Activated CD4-positive, alpha-beta T cell treated with anti-CD3 and anti-CD28 coated beads for 36 hours (primary cell): ENCODE data around the gene C1QL3. TPM values are rescaled to one million over a fixed set of nuclear protein-coding genes. Genes with fewer than 3 reads are reported as not detected.
A peak's percentile ranks its signal among the peaks of the same experiment; 100 is the strongest.

Experiments used
- ATAC-seq: fragments of 200-7000 bp; cut with Tn5 transposase; one replicate; pipeline ENCODE4 v1.10.0; 2021; ENCODE audit warnings: mild to moderate bottlenecking, moderate library complexity
- CTCF ChIA-PET: fragments of 350-600 bp; sonication (Branson Sonifier 250); formaldehyde crosslinking; loops from one replicate; lab custom pipeline; 2021; ENCODE audit warnings: antibody characterized with exemption; lab: Charles Lee
- POLR2A ChIA-PET: fragments of 350-600 bp; sonication (Branson Sonifier 250); formaldehyde crosslinking; loops from one replicate; lab custom pipeline; 2021; ENCODE audit warnings: antibody characterized with exemption, inconsistent platforms; lab: Charles Lee
- DNase-seq: peaks from one replicate; pipeline ENCODE4 v3.0.0-alpha.2; 2020
- H3K27ac Mint-ChIP-seq: one replicate; pipeline ENCODE4 v1.8.0; 2021; ENCODE audit warnings: mixed read lengths
- H3K27me3 Mint-ChIP-seq: one replicate; pipeline ENCODE4 v1.8.0; 2021; ENCODE audit warnings: mixed read lengths
- H3K36me3 Mint-ChIP-seq: one replicate; pipeline ENCODE4 v1.8.0; 2021; ENCODE audit warnings: low read depth, mixed read lengths
- H3K4me1 Mint-ChIP-seq: one replicate; pipeline ENCODE4 v1.8.0; 2021; ENCODE audit warnings: mixed read lengths
- H3K4me3 Mint-ChIP-seq: one replicate; pipeline ENCODE4 v1.8.0; 2021; ENCODE audit warnings: mild to moderate bottlenecking, moderate library complexity, mixed read lengths
- H3K9me3 Mint-ChIP-seq: one replicate; pipeline ENCODE4 v1.8.0; 2021; ENCODE audit warnings: low read depth, mixed read lengths
- intact Hi-C, 2 experiments: fragments of 100-400 bp; cut with DNase I in 1 of 2; cut with micrococcal nuclease in 1 of 2; formaldehyde crosslinking; loops; one replicate each; pipeline versions ENCODE4 v1.14.2 to v1.15.1; 2022 to 2024; cut with DNase I, micrococcal nuclease
- total RNA-seq, 2 experiments: library from RNA; stranded (reverse); gene quantifications; one replicate each; pipeline ENCODE4 v1.2.3, GENCODE V29; 2021

Gene C1QL3
- not detected for total RNA-seq

GRCh38 chr10:16521311-16522016 is at the start of gene C1QL3:
TSS of gene C1QL3 (minus strand) at chr10:16521879. CDS start at chr10:16521065, 814 bp downstream.
- POLR2A ChIA-PET: interaction anchor here (0.6 kb wide), 2 partner anchors 84 to 502 kb away, joined by 5 to 9 read pairs; partner anchors contain the start of gene PTER
- peaks cover 30% of the 10 kb centered on the region for H3K27me3 Mint-ChIP-seq
- peak within 1 kb of the TSS; percentile 71 for H3K4me3 Mint-ChIP-seq
- CTCF ChIA-PET: interaction anchor here (0.7 to 1.2 kb wide), 3 partner anchors 53 to 84 kb away, joined by 3 to 6 read pairs (median 3); partner anchors contain the start of gene PTER
- ATAC-seq (peak; percentile 54), DNase-seq (peak; percentile 67)
- no peak within 1 kb of the TSS for H3K27ac Mint-ChIP-seq
- intact Hi-C loops: loop anchor here (2.0 to 5.0 kb wide), 3 partner anchors 85 to 256 kb away; partner anchors contain the start of gene PTER (in 1 of the 2)
- peaks cover 4% of the 10 kb centered on the region for H3K36me3 Mint-ChIP-seq
- H3K9me3 Mint-ChIP-seq: no peaks in the 10 kb centered on the region
- peaks cover 9% of the 10 kb centered on the region for H3K4me1 Mint-ChIP-seq

- intact Hi-C loops: no loop called here
- POLR2A ChIA-PET: no interaction called here
- ATAC-seq (peak; percentile 57), DNase-seq (no peak)
- Mint-ChIP-seq H3K9me3 (no peaks in the 10 kb centered on the region), H3K27me3 (peaks cover 15% of the 10 kb centered on the region), H3K27ac (no peak overlapping the region), H3K4me3 (no peak overlapping the region), H3K36me3 (no peaks in the 10 kb centered on the region), H3K4me1 (no peaks in the 10 kb centered on the region)
- CTCF ChIA-PET: no interaction called here
Measured at GRCh38 chr10:16570731-16571130, 49.1 kb upstream of the C1QL3 start.

- ATAC-seq (no peak), DNase-seq (no peak)
- Mint-ChIP-seq H3K9me3 (no peaks in the 10 kb centered on the region), H3K36me3 (no peaks in the 10 kb centered on the region), H3K4me1 (no peaks in the 10 kb centered on the region), H3K4me3 (no peak overlapping the region), H3K27ac (no peak overlapping the region), H3K27me3 (peaks cover 17% of the 10 kb centered on the region)
- POLR2A ChIA-PET: no interaction called here
- intact Hi-C loops: no loop called here
- CTCF ChIA-PET: no interaction called here
Measured at GRCh38 chr10:16566202-16566805, 44.6 kb upstream of the C1QL3 start.

GRCh38 chr10:16565604-16566003 is 43.9 kb upstream of the C1QL3 start:
- ATAC-seq: no peak
- intact Hi-C loops: no loop called here
- Mint-ChIP-seq H3K9me3 (no peaks in the 10 kb centered on the region), H3K27me3 (peaks cover 17% of the 10 kb centered on the region), H3K4me3 (no peak overlapping the region), H3K27ac (no peak overlapping the region), H3K4me1 (no peaks in the 10 kb centered on the region), H3K36me3 (no peaks in the 10 kb centered on the region)
- ChIA-PET CTCF (no interaction called here), POLR2A (no interaction called here)
- DNase-seq: no peak

GRCh38 chr10:16562891-16563290 is 41.2 kb upstream of the C1QL3 start:
- H3K27me3 Mint-ChIP-seq: peaks cover 30% of the 10 kb centered on the region
- no peaks in the 10 kb centered on the region for H3K4me1 Mint-ChIP-seq
- CTCF ChIA-PET: no interaction called here
- H3K9me3 Mint-ChIP-seq: no peaks in the 10 kb centered on the region
- intact Hi-C loops: no loop called here
- no peak overlapping the region for H3K27ac Mint-ChIP-seq
- POLR2A ChIA-PET: no interaction called here
- no peak overlapping the region for H3K4me3 Mint-ChIP-seq
- ATAC-seq (no peak), DNase-seq (no peak)
- H3K36me3 Mint-ChIP-seq: no peaks in the 10 kb centered on the region

- H3K9me3 Mint-ChIP-seq: no peaks in the 10 kb centered on the region
- no peak overlapping the region for H3K4me3 Mint-ChIP-seq
- ATAC-seq (no peak), DNase-seq (no peak)
- no peaks in the 10 kb centered on the region for H3K36me3 Mint-ChIP-seq
- POLR2A ChIA-PET: no interaction called here
- CTCF ChIA-PET: interaction anchor here (0.6 to 0.7 kb wide), 2 partner anchors 66 to 650 kb away, joined by 3 read pairs; no protein-coding TSS in a partner anchor
- H3K4me1 Mint-ChIP-seq: no peaks in the 10 kb centered on the region
- H3K27me3 Mint-ChIP-seq: peaks cover 27% of the 10 kb centered on the region
- intact Hi-C loops: no loop called here
- H3K27ac Mint-ChIP-seq: no peak overlapping the region
Measured at GRCh38 chr10:16559236-16559773, 37.6 kb upstream of the C1QL3 start.

- ChIA-PET CTCF (no interaction called here), POLR2A (no interaction called here)
- DNase-seq (no peak), ATAC-seq (no peak)
- intact Hi-C loops: loop anchor here in 1 of 2 experiments (5.0 to 10.0 kb wide), 2 partner anchors 259 to 643 kb away; no protein-coding TSS in a partner anchor
- H3K36me3 Mint-ChIP-seq: no peaks in the 10 kb centered on the region
- peaks cover 11% of the 10 kb centered on the region for H3K27me3 Mint-ChIP-seq
- no peaks in the 10 kb centered on the region for H3K4me1 Mint-ChIP-seq
- H3K4me3 Mint-ChIP-seq: no peak overlapping the region
- no peaks in the 10 kb centered on the region for H3K9me3 Mint-ChIP-seq
- no peak overlapping the region for H3K27ac Mint-ChIP-seq
Measured at GRCh38 chr10:16547973-16548372, 26.3 kb upstream of the C1QL3 start.

GRCh38 chr10:16545116-16545736 is 23.5 kb upstream of the C1QL3 start:
- CTCF ChIA-PET: interaction anchor here (0.6 to 2.3 kb wide), 5 partner anchors 8 to 669 kb away, joined by 3 to 8 read pairs (median 4); no protein-coding TSS in a partner anchor
- H3K27ac Mint-ChIP-seq: no peak overlapping the region
- POLR2A ChIA-PET: no interaction called here
- DNase-seq (peak; percentile 21), ATAC-seq (no peak)
- H3K4me3 Mint-ChIP-seq: no peak overlapping the region
- H3K9me3 Mint-ChIP-seq: no peaks in the 10 kb centered on the region
- intact Hi-C loops: loop anchor here (1.0 to 10.0 kb wide), 5 partner anchors 231 to 643 kb away; no protein-coding TSS in a partner anchor
- no peaks in the 10 kb centered on the region for H3K4me1 Mint-ChIP-seq
- no peaks in the 10 kb centered on the region for H3K36me3 Mint-ChIP-seq
- H3K27me3 Mint-ChIP-seq: peaks cover 13% of the 10 kb centered on the region

GRCh38 chr10:16544591-16544990 is 22.9 kb upstream of the C1QL3 start:
- ChIA-PET POLR2A (no interaction called here), CTCF (interaction anchor here (0.9 to 1.3 kb wide), 3 partner anchors 10 to 668 kb away, joined by 3 to 4 read pairs (median 3); no protein-coding TSS in a partner anchor)
- peaks cover 19% of the 10 kb centered on the region for H3K27me3 Mint-ChIP-seq
- ATAC-seq: no peak
- no peaks in the 10 kb centered on the region for H3K4me1 Mint-ChIP-seq
- H3K36me3 Mint-ChIP-seq: no peaks in the 10 kb centered on the region
- no peaks in the 10 kb centered on the region for H3K9me3 Mint-ChIP-seq
- intact Hi-C loops: loop anchor here (2.0 to 10.0 kb wide), 2 partner anchors 232 to 640 kb away; no protein-coding TSS in a partner anchor
- no peak overlapping the region for H3K27ac Mint-ChIP-seq
- no peak for DNase-seq
- no peak overlapping the region for H3K4me3 Mint-ChIP-seq

GRCh38 chr10:16544099-16544498 is 22.4 kb upstream of the C1QL3 start:
- H3K36me3 Mint-ChIP-seq: no peaks in the 10 kb centered on the region
- no peaks in the 10 kb centered on the region for H3K4me1 Mint-ChIP-seq
- H3K27ac Mint-ChIP-seq: no peak overlapping the region
- DNase-seq: no peak
- POLR2A ChIA-PET: no interaction called here
- intact Hi-C loops: loop anchor here (2.0 to 10.0 kb wide), 2 partner anchors 233 to 639 kb away; no protein-coding TSS in a partner anchor
- H3K9me3 Mint-ChIP-seq: no peaks in the 10 kb centered on the region
- H3K27me3 Mint-ChIP-seq: peaks cover 19% of the 10 kb centered on the region
- ATAC-seq: no peak
- CTCF ChIA-PET: interaction anchor here (1.2 kb wide), 1 partner anchor 11 kb away, joined by 3 read pairs; no protein-coding TSS in a partner anchor
- H3K4me3 Mint-ChIP-seq: no peak overlapping the region

GRCh38 chr10:16536155-16536554 is 14.5 kb upstream of the C1QL3 start:
- Mint-ChIP-seq H3K27me3 (peaks cover 14% of the 10 kb centered on the region), H3K4me1 (no peaks in the 10 kb centered on the region), H3K27ac (no peak overlapping the region), H3K9me3 (no peaks in the 10 kb centered on the region), H3K4me3 (no peak overlapping the region), H3K36me3 (no peaks in the 10 kb centered on the region)
- DNase-seq (no peak), ATAC-seq (no peak)
- ChIA-PET CTCF (interaction anchor here (2.5 kb wide), 1 partner anchor 10 kb away, joined by 8 read pairs; no protein-coding TSS in a partner anchor), POLR2A (no interaction called here)
- intact Hi-C loops: no loop called here
